Measurements from ENCODE around the gene CDON.

The CDON gene, protein sequence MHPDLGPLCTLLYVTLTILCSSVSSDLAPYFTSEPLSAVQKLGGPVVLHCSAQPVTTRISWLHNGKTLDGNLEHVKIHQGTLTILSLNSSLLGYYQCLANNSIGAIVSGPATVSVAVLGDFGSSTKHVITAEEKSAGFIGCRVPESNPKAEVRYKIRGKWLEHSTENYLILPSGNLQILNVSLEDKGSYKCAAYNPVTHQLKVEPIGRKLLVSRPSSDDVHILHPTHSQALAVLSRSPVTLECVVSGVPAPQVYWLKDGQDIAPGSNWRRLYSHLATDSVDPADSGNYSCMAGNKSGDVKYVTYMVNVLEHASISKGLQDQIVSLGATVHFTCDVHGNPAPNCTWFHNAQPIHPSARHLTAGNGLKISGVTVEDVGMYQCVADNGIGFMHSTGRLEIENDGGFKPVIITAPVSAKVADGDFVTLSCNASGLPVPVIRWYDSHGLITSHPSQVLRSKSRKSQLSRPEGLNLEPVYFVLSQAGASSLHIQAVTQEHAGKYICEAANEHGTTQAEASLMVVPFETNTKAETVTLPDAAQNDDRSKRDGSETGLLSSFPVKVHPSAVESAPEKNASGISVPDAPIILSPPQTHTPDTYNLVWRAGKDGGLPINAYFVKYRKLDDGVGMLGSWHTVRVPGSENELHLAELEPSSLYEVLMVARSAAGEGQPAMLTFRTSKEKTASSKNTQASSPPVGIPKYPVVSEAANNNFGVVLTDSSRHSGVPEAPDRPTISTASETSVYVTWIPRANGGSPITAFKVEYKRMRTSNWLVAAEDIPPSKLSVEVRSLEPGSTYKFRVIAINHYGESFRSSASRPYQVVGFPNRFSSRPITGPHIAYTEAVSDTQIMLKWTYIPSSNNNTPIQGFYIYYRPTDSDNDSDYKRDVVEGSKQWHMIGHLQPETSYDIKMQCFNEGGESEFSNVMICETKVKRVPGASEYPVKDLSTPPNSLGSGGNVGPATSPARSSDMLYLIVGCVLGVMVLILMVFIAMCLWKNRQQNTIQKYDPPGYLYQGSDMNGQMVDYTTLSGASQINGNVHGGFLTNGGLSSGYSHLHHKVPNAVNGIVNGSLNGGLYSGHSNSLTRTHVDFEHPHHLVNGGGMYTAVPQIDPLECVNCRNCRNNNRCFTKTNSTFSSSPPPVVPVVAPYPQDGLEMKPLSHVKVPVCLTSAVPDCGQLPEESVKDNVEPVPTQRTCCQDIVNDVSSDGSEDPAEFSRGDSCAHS (N-terminal part only)
- total RNA-seq: 0.44 to 8.7 (median 0.76) reads per million in 17 experiments

DNA sequence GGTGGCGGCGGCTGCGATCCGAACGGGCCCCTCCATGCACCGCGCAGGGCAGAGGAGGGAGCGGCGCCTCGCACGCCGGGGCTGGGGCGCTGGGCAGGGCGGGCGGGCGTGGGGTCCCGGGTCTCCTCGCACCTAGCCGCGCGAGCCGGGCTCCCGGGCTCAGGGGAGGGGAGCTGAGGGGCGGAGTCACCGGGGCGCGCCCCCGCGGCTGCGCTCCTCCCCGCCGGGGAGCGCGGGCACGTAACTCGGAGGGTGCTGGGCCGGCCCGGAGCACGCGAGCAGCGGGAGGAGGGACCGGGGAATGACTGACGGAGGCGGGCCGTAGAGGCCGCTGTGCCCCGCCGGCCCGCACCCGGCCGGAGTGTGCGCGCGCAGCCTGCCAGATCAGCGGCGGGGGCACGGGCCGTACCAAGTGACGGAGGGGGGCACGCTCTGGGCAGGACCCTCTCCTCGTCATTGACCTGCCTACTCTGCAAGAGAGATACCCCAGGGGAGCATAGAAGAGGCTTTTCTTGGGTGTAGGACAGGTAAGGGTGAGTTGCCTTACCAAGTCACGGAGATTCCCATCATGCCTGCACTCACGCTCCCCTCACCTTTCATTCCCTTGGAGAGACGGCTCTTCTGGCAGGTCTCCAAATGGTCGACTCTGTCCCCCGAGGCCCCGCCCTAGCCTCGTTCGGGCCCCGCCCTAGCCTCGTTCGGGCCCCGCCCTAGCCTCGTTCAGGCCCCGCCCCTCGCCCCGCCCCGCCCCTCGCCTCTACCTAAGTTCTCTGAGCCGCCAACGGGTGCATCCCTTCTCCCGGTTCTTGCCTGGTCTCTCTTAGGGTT, at the start of gene CDON:
Gene CDON, minus strand, starts transcription at position 188 of the 828 bp plus-strand sequence. CDS start 39,390 bp downstream, outside the sequence.
- DNase-seq: peak; percentile 92 to 96 (median 94)

DNA sequence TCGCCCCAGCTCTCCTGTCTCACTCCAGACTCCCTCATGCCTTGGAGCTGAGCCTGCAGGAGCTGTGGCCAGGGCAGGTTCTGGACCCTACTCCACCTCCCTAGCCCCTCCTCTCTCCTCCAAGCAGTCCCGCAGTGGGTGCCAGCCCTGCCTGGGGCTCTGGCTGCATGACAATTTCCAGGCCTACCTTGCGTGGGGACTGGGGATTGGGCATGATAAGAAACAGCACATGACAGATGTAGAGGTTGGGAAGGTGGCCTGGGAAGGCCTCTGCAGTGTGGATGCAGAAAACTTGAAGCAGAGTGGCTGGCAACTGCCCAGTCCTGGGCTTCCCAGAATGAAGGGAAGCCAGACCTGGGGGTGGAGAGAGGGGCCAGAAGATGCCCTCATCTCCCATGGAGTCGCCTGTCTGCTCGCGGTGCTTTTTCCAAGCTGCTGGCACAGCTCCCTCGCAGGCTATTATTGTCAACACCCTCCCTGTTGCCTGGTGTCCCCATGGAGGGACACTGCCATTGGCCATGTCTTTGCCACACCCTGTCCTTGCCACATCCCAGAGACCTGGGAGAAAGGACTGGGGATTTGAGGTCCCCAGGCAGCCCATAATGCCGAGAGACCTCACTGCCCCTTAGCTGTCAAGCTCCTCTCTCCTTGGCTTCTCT, 48.9 kb upstream of the CDON start:
- DNase-seq: no peak

DNA sequence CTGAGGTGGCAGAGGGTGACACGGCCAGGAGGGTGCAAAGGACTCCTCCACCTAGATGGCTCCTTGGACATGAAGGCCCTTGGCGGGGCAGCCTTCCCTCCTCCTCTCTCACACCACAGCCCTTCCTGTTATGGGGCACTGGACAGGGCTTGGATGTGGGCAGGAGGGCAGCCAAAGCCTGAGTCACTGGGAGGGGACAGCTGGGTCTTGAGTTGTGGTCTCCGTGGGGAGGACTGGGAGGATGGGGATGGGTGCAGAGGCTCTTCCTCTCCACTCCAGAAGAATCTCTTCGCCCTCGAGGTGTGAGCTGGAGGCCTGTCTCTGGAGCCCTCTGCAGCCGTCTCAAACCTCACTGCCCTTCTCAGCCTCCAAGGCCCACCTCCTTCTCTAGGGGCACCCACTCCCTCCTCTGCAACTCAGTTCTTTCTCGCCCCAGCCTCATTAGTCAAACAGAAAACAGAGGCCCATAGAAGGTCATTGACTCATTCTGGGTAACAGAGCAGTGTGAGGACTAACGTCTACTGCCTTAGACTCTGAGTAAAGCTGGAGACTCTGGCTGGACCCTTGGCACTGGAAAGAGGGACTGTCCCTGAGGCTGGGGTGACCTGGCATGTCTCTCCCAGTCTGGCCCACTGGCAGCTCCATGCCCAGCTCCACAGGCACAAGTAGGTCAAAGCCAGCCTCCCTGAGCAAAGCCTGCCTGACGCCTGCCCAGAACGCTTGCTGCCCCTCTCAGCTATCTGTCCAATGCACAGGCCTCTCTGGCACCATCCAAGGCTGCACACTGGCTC, 47.5 kb upstream of the CDON start:
- DNase-seq: no peak

GRCh38 chr11:126106594-126107328, 44.1 kb upstream of the CDON start:
- no peak for DNase-seq

- no peak for DNase-seq
Observed at GRCh38 chr11:126105748-126106080, 43.0 kb upstream of the CDON start.

DNA sequence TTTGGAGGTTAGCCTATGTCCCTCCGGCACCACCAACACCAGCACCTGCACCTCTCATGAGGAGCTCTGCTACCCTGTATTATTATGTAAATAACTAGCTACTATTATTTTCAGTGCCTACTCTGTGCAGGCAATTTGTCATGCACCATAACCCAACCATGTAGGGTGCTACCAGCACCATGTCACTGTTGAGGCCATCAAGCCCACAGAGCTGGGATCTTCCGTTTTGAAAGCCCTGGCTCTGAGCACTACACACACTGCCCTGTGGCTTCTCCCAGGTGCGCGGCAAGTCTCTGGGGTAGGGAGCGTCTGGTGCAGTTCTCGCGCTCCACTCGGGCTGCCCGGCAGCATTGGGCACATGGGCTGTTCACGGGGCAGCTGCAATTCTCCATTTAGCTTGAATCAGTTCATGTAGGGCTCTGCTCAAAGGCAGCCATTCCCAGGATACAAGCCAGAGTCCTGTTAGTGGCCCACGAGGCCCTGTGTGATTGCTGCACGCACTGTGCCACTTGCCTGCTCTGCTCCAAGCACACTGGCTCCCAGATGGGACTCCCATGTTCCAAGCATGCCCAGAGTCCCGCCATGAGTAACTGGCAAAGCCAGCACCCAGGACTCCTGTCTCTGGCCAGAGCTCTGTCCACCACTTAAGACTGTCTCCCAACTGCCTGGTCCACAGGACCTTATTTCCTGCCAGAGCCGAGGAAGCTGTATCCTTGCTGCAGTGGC, 42.5 kb upstream of the CDON start:
- DNase-seq: no peak

- no peak for DNase-seq
Observed at GRCh38 chr11:126104420-126104819, 41.8 kb upstream of the CDON start.

GRCh38 chr11:126103150-126103549, 40.5 kb upstream of the CDON start:
- no peak for DNase-seq

- peak in 2 of 4 experiments; percentile 36 to 49 for DNase-seq
Observed at GRCh38 chr11:126102436-126102981, 39.8 kb upstream of the CDON start.

GRCh38 chr11:126101930-126102283, 39.2 kb upstream of the CDON start:
- peak in 1 of 4 experiments; percentile 2 for DNase-seq

- DNase-seq: no peak
Observed at GRCh38 chr11:126101251-126101929, 38.7 kb upstream of the CDON start.

DNA sequence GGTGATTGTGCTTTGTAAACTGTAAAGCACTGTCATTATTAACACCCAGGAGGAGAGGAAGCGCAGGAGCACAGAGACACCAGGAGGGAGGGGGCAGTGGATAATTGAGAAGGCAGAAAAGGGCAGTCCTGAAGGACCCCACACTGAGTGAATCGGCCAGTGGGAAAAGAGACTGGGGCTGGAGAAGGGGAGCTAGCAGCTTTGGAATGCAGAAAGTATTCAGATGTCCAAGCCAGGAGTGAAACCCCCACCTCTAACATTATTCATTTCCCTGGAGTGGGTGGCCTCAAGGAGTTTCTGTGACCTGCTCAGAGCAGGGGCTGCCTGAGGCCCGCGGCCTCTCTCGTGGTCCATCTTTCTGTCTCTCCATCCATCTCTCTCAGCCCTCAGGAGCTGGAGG, 38.0 kb upstream of the CDON start:
- no peak for DNase-seq

- DNase-seq: no peak
Observed at GRCh38 chr11:126098204-126098769, 35.6 kb upstream of the CDON start.

DNA sequence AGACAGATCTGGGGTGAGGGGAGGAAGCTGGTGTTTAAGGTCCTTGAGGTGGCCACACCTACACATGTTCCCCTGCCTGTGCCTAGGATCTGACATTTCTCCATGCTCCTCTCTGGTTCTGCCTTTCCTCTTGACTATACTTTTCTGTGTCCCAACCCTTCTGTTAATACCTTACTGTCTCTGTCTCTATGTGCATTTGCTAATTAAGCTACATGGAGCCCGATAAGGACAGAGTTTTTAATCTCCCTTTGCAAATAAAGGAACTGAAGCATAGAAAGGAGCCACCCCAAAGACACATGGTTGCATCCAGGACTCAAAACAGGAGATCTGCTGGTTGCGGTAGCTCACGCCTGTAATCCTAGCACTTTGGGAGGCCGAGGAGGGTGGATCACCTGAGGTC, 33.1 kb upstream of the CDON start:
- DNase-seq: no peak

- DNase-seq: no peak
Observed at GRCh38 chr11:126090452-126090851, 27.8 kb upstream of the CDON start.

GRCh38 chr11:126088999-126089398, 26.3 kb upstream of the CDON start:
- DNase-seq: no peak

- no peak for DNase-seq
Observed at GRCh38 chr11:126086248-126086647, 23.6 kb upstream of the CDON start.

GRCh38 chr11:126084608-126084912, 21.9 kb upstream of the CDON start:
- DNase-seq: no peak

Measured in suppressor macrophage (primary cell).